NCI-H446 (cell line): ENCODE measurements around the gene MAP1S.

Experiments
- DNase-seq, 2 experiments: peaks; one replicate each; lab custom pipeline; 2025; lab: John Stamatoyannopoulos, UW

MAP1S gene

GRCh38 chr19:17718947-17719711 lies at the start of gene MAP1S:
MAP1S (plus strand) TSS chr19:17719480; CDS start chr19:17719503, 23 bp downstream.
- DNase-seq: peak; percentile 20 to 72

GRCh38 chr19:17671906-17672305 lies 47.4 kb upstream of the MAP1S start:
- peak in 1 of 2 experiments; percentile 17 for DNase-seq

GRCh38 chr19:17673937-17674799 lies 45.1 kb upstream of the MAP1S start:
- no peak for DNase-seq

- no peak for DNase-seq
Measured at GRCh38 chr19:17676295-17676694, 43.0 kb upstream of the MAP1S start.

- DNase-seq: no peak
Measured at GRCh38 chr19:17677002-17677401, 42.3 kb upstream of the MAP1S start.

- DNase-seq: no peak
Measured at GRCh38 chr19:17678836-17679235, 40.4 kb upstream of the MAP1S start.

GRCh38 chr19:17679526-17680229 lies 39.6 kb upstream of the MAP1S start:
- no peak for DNase-seq

GRCh38 chr19:17680230-17680722 lies 39.0 kb upstream of the MAP1S start:
- DNase-seq: no peak

- no peak for DNase-seq
Measured at GRCh38 chr19:17681505-17682125, 37.7 kb upstream of the MAP1S start.

- DNase-seq: no peak
Measured at GRCh38 chr19:17682273-17682672, 37.0 kb upstream of the MAP1S start.

- no peak for DNase-seq
Measured at GRCh38 chr19:17683078-17683477, 36.2 kb upstream of the MAP1S start.

- DNase-seq: no peak
Measured at GRCh38 chr19:17684256-17684655, 35.0 kb upstream of the MAP1S start.

GRCh38 chr19:17685451-17686022 lies 33.7 kb upstream of the MAP1S start:
- DNase-seq: no peak

GRCh38 chr19:17686023-17686521 lies 33.2 kb upstream of the MAP1S start:
- DNase-seq: no peak

- DNase-seq: peak in 1 of 2 experiments; percentile 46
Measured at GRCh38 chr19:17686592-17687024, 32.7 kb upstream of the MAP1S start.

GRCh38 chr19:17687141-17687856 lies 32.0 kb upstream of the MAP1S start:
- DNase-seq: peak in 1 of 2 experiments; percentile 41

- peak in 1 of 2 experiments; percentile 78 for DNase-seq
Measured at GRCh38 chr19:17687857-17688784, 31.2 kb upstream of the MAP1S start, which contains the start of gene UNC13A. UNC13A (minus strand) TSS chr19:17688354; CDS start chr19:17688199, 155 bp downstream.

GRCh38 chr19:17688853-17689595 lies 30.3 kb upstream of the MAP1S start:
- no peak for DNase-seq
